8988T (cell line): ENCODE results near the gene BASP1.
"Not testable (repeated sequence)": the region's sequence is repeated elsewhere in the genome, so short reads cannot be mapped to it uniquely, and the experiment has no call there.

Experiments
- DNase-seq: peaks from one replicate; pipeline ENCODE4 v3.0.0; 2011

Gene BASP1

GRCh38 chr5:17257705-17258273 lies 40.4 kb downstream of the BASP1 start:
- DNase-seq = no peak

GRCh38 chr5:17258431-17258830 lies 41.0 kb downstream of the BASP1 start:
- DNase-seq = no peak

GRCh38 chr5:17259012-17259411 lies 41.6 kb downstream of the BASP1 start:
- not testable (repeated sequence) for DNase-seq

- no peak for DNase-seq
Measured at GRCh38 chr5:17259630-17260257, 42.3 kb downstream of the BASP1 start.

GRCh38 chr5:17260549-17260948 lies 43.1 kb downstream of the BASP1 start:
- DNase-seq = no peak

GRCh38 chr5:17261075-17261474 lies 43.6 kb downstream of the BASP1 start:
- no peak for DNase-seq

GRCh38 chr5:17265041-17265440 lies 47.6 kb downstream of the BASP1 start:
- no peak for DNase-seq

GRCh38 chr5:17267106-17267505 lies 49.7 kb downstream of the BASP1 start:
- DNase-seq = no peak

- no peak for DNase-seq
Measured at GRCh38 chr5:17269201-17269600, 51.8 kb downstream of the BASP1 start.

- no peak for DNase-seq
Measured at GRCh38 chr5:17272111-17272510, 54.7 kb downstream of the BASP1 start.

- DNase-seq = no peak
Measured at GRCh38 chr5:17275289-17276158, 58.1 kb downstream of the BASP1 start.

- no peak for DNase-seq
Measured at GRCh38 chr5:17276445-17276844, 59.0 kb downstream of the BASP1 start.

GRCh38 chr5:17277907-17278306 lies 60.5 kb downstream of the BASP1 start:
- DNase-seq = no peak

GRCh38 chr5:17278931-17279330 lies 61.5 kb downstream of the BASP1 start:
- DNase-seq = no peak

GRCh38 chr5:17279487-17279886 lies 62.1 kb downstream of the BASP1 start:
- DNase-seq = no peak

- DNase-seq = no peak
Measured at GRCh38 chr5:17282283-17283120, 65.1 kb downstream of the BASP1 start.

GRCh38 chr5:17283121-17283415 lies 65.6 kb downstream of the BASP1 start:
- DNase-seq = no peak

- DNase-seq = no peak
Measured at GRCh38 chr5:17287501-17288155, 70.2 kb downstream of the BASP1 start.

GRCh38 chr5:17288570-17288969 lies 71.1 kb downstream of the BASP1 start:
- no peak for DNase-seq

- DNase-seq = no peak
Measured at GRCh38 chr5:17289681-17290539, 72.5 kb downstream of the BASP1 start.

GRCh38 chr5:17290540-17290974 lies 73.1 kb downstream of the BASP1 start:
- no peak for DNase-seq
